Kidney glomerular epithelial cell (primary cell): Measurements from ENCODE around the gene SYT2.
"Not testable (repeated sequence)": the region's sequence is repeated elsewhere in the genome, so short reads cannot be mapped to it uniquely, and the experiment has no call there.

ENCODE experiments used
- DNase-seq: peaks from one replicate; lab custom pipeline; 2025; lab: John Stamatoyannopoulos, UW

The SYT2 gene

DNA sequence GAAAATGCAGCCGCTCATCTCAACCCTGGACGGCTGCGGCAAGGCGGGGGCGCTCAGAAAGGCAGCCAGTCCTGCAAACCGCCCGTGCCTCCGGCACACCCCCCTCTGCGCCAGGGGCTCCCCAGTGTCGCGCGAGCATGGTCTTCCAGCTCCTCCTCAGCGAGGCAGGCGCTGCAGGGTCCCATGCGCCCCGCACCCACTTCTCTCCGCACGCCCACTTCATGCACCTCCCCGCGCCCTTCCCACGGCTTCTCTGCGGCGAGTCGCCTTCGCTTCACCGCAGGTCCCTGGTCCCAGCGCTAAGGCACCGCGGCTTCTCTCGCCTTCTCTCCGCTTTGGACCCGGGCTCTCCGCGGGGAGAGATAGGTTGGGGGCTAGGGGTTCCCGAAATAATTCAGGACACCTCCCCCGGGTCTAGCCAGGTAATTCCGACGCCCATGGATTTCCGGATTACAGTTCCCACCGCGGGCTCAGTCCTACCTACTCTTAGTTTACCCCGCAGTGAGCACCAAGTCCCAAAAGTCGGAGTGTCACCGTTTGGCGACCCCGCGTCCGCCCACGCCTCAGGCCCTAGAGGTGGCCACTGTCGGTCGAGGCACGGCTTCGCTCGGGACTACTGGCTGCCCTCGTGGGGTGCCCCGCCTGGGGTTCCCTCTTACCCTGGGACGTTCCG is 67.5 kb downstream of the SYT2 start:
- DNase-seq, result no peak

DNA sequence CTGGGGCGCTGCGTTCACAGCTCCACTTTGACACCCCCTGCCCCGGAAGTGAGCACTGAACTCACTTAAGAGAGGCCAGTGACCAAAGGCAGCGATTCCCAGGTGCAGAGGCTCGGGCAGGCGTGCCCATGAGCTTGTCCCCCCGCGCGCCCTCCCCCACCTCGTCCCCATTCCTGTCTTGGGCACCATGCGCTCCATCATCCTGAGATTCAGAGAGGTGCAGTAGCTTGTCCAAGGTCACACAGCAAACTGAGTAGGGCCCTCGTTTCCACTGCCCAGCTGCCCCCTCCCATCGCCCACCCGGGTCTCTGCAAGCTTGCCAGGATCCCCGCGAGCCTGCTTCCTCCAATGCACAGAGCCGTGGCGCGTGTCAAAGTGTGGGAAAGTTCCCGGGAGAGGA is 68.0 kb downstream of the SYT2 start:
- DNase-seq, result no peak

DNA sequence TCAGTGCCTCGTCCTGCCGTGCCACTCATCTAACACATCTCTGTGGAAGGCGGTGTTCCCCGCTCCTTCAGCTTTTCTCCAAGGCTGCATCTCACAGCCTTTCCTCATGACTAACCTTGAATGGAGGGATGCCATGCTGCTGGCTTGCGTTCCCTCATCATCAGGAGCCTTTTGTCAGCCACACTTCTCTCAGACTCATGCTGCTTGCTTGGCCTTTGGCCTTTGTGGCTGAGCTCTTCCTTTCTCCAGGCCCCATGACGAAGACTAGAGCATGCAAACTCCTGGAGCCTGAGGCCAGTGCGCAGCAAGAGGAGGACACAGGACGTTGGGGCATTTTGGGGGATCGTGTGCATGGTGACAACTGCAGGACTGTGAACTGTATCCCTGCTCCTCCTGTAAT is 70.8 kb downstream of the SYT2 start:
- no peak for DNase-seq

DNA sequence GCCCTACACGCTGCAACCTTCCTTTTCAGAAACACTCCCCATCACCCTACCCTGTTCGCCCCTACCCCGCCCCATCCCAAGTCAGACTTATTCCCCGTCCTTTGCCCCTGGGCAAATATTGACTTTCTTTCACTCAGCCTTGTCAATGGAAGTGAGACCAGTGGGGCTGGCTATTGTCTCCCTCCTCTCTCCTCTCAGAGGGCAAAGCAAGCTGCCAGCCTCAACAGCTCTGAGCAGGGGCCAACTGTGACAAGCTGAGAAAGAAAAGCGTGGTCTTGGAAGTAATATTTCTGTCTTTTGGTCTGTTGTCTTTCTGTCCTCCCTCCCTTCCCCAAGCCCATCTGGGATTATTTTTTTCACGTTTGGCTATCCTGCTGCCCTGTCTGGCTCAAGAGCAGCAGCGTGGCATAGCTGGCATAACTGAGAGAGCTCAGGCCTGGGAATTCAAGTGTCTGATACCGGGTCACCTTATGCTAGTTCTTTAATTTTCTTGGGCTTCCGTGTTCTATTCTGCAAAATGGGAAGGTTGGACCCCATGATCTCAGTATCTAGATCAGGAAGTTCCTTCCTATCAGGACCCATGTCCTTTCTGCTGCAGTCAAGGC is 71.5 kb downstream of the SYT2 start:
- not testable (repeated sequence) for DNase-seq

DNA sequence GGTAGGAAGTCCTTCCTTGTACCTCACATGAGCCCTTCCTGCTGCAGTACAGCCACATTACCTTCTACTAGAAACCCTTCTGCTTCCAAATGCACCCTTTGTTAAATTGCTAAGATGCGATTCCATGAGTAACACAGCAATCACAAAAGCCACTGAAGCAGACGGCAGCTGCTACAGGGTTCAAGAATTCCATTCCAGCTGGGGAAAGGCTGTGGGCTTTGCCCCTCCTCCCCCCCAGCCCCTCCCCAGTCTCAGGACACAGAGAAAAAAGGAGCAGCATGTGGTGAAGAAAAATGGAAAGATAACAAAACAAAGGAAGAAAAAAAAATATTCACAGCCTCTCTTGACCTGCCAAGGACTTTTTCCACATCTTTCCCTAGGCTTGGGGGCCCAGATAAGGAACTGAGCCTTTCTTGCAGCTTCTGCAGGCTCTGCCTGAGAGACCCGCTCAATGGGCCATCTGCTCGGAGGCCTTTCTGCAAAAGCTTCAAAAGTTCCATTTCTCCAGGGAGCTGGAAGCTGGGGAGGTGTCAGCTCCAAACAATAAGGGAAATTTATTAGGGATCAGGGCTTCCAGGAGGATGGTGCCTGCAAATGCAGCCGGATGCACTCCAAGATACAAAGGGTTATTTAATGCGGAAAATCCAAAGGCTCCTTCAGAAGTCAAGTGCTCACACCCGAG is 72.1 kb downstream of the SYT2 start:
- DNase-seq, result no peak

DNA sequence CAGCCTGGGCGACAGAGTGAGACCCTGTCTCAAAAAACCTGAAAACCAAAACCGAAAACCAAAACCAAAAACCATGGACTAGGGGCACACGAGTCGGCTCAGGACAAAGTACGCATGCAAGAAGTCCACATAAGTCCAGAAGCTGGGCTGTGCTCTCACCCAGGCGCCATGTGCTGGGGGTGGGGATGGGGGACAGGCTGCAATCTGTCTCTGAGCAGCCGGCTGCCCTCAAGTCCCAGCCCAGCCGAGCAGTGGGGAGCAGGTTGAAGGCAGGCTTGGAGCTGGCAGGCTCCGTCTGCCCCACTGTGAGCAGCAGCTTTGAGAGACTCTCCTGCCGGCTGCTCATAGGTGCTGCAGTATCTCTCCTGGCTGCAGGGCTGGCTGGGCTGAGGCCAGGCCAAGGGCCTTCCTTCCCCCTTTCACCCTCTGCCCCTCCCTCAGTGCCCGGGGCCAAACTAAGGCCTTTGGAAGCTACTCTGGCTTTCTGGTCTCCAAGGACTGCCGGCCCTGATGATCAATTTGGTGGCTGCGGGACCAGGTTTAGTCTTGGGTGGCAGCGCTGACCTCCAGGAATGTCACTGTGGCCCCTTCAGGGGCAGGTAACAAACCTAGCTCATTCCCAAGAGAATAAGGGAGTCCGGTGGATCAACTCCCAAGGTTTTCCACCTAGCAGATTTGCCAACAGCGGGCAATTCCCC is 72.8 kb downstream of the SYT2 start:
- not testable (repeated sequence) for DNase-seq

DNA sequence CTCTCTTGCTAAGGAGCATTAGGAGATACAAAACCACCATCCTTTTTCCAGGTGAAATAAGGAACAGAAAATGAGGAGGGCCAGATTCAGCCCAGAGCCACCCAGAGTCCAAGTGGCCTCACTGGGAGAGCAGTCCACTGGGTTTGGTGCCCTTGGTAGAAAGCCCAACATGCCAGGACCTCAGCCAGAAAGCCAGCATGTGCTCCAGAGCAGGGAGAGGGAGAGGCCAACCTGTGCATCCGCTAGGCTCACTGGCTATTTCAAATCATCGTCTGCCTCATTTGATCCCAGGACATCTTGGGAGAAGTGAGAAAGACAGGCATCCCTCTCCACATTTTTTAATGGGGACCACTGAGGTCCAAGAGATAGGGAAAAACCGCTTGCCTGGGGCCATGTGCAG is 74.1 kb downstream of the SYT2 start:
- DNase-seq, result not testable (repeated sequence)

DNA sequence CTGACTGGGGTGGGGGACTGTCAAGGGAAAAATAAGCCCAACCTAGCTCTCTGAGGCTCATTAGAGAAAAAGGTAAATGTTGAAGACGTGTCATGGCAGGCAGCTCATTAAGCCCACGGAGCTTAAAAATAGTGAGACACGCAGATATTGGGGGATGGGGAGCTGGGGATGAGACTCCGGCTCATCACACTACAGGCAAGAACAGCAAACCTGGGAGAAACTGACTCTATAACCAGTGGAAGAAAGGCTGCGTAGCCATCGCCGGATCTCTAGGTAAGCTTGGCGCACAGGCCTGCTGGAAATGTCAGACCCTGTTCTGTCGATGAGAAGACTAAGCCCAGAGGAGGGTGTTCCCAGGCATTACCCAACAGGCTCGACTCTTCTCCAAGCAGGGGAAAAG is 78.0 kb downstream of the SYT2 start:
- DNase-seq, result no peak

DNA sequence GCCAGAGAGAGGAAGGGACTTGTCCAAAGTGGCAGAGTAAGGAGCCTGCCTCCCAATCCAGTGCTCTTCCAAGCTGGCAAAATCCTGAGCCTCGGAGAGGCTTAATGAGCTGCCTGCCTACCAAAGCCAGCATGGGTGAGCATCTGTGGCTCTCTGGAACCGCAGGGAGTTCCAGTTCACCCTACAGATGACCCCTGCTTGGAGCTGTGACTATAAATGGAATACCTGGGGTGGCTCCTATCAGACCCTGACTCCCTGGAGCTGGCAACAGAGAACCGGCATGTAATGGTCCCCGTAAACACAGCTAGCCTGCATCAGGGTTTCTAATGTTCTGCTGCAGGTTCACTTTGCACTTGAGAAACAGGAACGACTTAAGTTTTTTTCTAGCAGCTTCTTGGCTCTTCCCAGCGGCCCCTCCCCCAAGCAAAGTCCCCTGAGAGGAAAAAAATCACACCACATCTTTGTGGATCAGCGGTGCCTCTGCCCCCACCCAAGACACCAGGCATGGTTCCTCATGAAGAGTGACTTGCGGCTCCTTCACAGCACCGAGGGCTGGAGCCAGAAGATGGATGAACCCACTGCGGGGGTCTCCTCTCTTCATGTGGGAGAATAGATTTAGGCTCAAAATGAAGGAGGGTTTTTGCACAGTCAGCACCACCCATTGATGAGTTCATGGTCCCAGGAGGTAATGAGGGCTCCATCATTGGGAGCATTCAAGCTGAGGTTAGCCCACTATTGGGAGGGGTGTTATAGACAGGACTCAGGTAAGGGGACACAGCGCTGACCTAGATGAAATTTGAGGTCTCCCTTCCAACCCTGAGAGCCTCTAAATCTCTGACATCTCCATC is 79.0 kb downstream of the SYT2 start:
- DNase-seq, result no peak

DNA sequence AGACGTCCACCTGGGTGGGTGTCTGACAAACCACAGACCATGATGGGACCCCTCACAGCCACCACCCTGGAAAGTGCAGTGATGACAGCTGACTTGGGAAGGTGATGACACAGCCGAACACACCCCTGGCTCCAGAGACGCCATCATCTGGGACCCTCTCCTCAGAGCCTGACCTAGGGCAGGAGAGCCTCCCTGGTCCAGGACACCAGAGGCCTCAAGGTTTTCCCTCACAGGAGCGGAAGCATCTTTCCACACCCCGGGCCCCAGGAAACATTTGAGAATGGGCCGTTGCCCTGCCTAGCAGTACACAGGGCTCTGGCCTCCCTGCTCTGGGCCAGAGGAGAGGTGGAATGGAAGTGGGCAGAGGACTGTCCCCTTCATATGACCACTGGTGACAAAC is 79.7 kb downstream of the SYT2 start:
- DNase-seq, result no peak

DNA sequence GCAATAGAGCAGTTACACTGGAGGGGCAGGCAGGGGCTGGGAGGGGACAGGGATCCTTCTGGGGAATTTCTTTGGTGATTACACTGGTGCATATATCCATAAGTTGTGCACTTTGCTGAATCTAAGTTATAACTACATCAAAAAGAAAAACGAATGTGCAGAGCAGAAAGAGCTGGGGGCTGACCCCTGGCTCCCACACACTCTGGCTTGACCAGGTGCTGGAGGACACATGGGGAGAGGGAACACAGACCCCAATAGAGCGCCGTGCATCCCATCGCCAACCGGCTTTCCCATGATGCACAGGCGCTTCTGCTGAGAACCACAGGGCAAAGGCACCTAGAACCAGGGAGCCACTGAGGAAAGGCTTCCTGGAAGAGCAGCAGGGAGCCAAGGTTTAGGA is 80.2 kb downstream of the SYT2 start:
- not testable (repeated sequence) for DNase-seq

DNA sequence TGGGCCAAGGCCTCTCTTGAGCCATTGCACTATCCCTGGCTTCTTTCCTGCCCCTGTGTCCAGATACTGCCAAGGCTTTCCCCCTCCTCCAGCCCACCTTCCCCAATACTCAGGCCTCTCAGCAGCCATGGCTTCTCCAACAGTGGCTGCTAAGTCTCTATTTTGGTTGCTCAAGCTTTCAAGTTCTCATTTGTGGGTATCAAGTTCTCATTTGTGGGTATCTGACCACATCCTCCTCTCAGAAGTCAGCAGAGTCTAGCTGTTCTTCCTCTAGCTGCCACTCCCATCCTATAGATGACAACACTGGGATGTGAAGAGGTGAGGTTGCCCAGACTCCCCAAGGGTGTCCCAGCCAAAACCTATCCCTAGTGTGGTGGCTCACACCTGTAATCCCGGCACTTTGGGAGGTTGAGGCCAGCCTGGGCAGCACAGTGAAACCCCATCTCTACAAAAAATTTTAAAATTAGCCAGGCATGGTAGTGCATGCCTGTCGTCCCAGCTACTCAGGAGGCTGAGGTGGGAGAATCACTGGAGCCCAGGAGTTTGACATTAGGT is 80.9 kb downstream of the SYT2 start:
- DNase-seq, result not testable (repeated sequence)

DNA sequence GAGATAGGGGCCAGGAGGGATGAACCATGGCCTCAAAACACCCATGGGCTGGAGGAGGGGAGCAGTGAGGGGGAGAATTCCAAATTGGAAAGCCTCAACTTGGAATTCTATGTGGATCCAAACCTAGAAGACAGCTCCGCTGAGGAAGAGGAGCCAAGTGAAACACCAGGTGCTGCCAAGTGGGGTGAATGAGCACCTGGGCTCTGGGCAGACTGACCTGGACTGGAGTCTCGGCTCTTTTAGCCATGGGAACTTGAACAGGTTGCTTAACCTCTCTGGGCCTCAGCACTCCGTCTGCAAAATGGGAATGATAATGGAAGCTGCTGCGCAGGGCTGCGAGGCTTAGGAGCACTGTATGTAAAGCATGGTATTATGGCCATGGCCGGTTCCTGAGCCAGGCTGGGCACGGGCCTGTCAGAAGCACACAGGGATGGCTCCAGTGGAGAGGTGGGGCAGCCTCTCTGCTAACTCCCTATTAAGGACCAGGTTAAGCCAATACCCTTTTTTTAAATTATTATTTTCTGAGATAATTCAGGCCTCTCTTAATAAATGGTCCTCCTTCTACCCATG is 81.5 kb downstream of the SYT2 start:
- no peak for DNase-seq

DNA sequence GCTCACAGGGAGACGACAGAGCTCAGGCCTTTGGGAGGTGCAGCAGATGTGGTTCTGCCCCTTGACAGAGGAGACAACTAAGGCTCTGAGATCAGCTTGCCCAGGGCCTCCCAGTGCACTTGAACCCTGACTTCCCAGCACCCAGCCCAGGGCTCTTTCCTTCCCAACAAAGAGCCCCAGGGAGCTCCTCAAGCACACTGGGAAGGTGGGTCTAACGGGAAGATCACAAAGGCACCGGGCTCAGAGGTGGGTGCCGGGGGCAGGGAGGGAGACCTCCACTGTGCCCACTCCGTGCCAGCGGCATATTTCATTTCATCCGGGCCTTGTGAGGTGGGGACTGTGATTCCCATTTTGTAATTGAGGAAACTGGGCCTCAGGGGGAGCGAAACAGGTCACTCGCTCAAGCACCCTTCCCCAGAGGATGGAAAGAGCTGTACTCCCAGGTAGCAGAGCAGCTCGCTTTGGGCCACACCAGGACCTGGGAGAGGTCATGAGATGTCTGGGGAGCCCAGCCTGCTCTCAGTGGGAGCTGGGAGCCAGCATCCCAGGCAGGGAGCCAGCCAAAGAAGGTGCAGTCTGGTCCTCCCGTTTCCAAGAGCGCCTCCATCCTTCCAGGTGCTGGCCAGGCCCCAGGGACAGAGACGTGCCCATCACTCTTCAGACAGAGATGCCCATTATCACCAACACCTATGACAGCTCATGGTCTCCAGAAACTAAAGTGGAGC is 82.3 kb downstream of the SYT2 start:
- no peak for DNase-seq

DNA sequence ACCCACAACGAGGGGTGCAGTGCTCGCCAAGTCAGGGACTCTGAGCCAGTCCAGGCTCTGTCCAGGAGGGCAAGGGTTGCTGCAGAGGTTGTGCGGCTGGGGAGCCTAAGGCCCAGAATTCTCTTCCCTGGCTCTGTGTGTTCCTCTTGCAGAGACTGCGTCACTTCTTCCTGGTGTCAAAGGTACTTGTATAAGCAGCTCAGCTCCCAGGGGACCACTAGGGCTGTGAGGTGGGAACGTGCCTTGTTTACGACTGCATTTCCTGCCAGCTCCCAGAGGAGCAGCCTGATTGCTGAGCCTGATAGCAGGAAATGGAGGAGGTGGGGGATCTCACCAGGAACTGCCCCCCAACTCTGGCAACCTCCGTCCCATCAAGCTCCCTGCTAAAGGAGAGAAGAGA is 83.2 kb downstream of the SYT2 start:
- not testable (repeated sequence) for DNase-seq

DNA sequence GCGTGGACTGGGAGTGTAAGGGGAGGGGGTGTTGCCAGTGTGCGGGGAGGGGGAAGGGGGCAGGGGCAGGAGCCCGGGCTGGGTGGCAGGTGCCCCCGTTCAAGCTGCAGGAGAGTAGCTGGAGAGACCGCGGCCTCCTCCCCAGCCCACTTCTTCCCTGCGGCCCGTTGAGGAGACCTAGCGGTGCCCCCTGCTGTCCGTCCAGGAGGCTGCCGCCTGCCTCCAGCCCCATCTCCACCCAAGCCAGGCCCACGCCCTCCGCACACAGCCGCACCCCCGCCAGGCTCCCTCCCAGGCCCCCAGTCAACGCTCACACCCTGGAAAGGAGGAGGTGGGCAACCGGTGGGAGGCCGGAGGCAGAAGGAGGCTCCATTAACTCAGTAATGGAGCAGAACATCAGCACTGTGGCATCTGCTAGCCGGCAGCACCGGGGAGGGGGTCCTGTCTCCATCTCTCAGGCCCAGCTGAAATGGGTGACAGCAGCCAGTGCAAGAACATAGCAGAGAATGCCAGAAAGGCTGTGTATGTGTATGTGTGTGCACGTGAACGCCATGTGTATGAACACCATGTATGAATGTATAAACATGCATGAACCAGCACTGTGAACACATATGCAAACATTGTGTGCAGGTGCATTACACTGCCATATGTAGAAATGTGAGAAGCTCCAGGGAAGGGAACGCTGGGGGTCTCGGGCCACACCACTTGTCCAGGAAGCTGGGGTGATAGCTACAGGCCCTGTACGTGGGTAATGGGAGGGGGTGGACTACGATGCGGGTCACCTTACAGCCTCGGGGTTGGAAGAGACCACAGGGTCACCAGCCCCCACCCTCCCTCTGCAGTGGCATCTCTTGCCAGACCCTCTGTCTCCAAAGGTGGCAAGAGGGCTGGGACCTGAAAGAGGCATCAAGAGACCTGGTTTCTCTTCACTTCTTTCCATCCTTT is 84.6 kb downstream of the SYT2 start:
- peak; percentile 11 for DNase-seq

DNA sequence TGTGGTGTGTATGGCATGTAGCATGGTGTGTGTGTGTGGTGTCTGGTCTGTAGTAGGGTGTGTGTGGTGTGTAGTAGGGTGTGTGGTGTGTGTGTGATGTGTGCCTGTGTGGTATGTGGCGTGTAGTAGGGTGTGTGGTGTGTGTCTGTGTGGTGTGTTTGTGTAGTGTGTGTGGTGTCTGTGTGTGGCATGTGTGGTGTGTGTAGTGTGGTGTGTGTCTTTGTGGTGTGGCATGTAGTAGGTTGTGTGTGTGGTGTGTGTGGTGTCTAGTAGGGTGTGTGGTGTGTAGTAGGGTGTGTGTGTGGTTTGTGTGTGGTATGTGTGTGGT is 85.5 kb downstream of the SYT2 start:
- no peak for DNase-seq

DNA sequence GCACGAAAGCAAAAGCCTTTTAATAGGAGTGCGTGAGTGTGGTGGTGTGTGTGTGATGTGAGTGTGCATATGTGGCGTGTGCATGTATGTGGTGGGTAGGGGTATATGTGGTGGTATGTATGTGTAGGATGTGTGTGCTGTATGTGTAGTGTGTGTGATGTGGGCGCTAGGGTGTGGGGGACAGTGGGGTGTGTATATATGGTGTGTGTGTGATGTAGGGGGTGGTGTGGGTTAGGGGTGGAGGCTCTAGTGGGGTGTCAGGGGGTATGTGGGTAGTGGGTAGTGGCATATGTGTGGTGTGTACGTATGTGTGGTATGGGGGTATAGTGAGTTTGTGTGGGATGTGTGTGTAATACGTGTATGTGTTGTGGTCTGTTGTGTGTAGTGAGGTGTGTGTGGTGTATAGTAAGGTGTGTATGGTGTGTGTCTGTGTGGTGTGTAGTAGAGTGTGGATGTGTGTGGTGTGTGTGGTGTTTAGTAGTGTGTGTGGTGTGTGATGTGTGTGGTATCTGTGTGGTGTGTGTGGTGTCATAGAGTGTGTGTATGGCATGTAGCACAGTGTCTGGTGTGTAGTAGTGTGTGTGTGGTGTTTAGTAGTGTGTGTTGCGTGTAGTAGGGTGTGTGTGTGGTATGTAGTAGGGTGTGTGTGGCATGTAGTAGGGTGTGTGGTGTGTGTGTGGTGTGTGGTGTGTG is 86.0 kb downstream of the SYT2 start:
- DNase-seq, result no peak

DNA sequence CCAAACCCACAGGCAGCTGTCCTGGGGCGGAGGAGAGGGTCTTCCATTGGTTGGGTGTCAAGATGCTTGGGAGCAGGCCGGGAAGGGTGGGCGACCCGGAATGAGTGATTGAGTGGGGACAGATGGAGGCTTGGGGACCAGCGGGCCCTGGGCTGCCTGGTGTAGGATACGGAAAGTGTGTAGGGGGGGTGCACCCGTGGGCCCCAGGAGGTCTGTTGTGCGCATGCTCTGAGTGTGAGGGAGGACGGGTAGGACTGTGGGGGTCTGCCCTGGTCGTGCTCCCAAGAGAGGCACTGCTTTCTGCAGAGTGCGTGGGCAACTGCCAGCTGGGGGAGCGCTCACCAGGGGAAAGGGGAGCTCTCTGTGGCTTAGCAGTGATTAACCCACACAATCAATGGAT is 86.8 kb downstream of the SYT2 start:
- DNase-seq, result not testable (repeated sequence)
